Endothelial cell of umbilical vein (primary cell): ENCODE measurements around the gene CELF3.

Experiments
- EZH2 ChIP-seq: IDR thresholded peaks from 2 replicates; pipeline ENCODE4 v1.6.1; 2012; ENCODE audit warnings: borderline replicate concordance, low read depth, mild to moderate bottlenecking, moderate library complexity, low read length, inconsistent platforms; ENCODE audit not compliant: severe bottlenecking
- FOS ChIP-seq: IDR thresholded peaks from 2 replicates; pipeline ENCODE4 v1.6.1; 2011; ENCODE audit warnings: mild to moderate bottlenecking, low read length, moderate library complexity, borderline replicate concordance; ENCODE audit not compliant: insufficient read depth
- GATA2 ChIP-seq: IDR thresholded peaks from 2 replicates; pipeline ENCODE4 v1.7.0; 2011; ENCODE audit warnings: low read depth, mild to moderate bottlenecking, moderate library complexity, mixed read lengths, low read length; ENCODE audit not compliant: insufficient read length, insufficient read depth
- JUN ChIP-seq: IDR thresholded peaks from 2 replicates; pipeline ENCODE4 v1.6.1; 2011; ENCODE audit warnings: borderline replicate concordance, low read depth; ENCODE audit not compliant: insufficient read length, insufficient read depth
- POLR2A ChIP-seq: IDR thresholded peaks from 2 replicates; pipeline ENCODE4 v1.6.1; 2012; ENCODE audit warnings: low read depth, mild to moderate bottlenecking, control low read depth, low read length
- POLR2AphosphoS5 ChIP-seq: IDR thresholded peaks from 2 replicates; pipeline ENCODE4 v1.6.1; 2012; ENCODE audit warnings: low read depth, mild to moderate bottlenecking, control low read depth, low read length, moderate library complexity; ENCODE audit not compliant: insufficient read depth
- TF ChIP-seq, protein P1 (sequence below), 2 donors: IDR thresholded peaks; 1 replicate in 1 of 2; 2 replicates in 1 of 2; pipeline ENCODE4 v1.5.1; 2011; ENCODE audit warnings: low read length in 2 of 2, mild to moderate bottlenecking in 2 of 2, moderate library complexity in 2 of 2, control low read depth in 1 of 2, inconsistent platforms in 1 of 2, low read depth in 1 of 2; ENCODE audit not compliant: insufficient read depth in 1 of 2; ENCODE audit errors: extremely low read depth in 1 of 2
- TF ChIP-seq, protein P2 (sequence below): IDR thresholded peaks from 2 replicates; pipeline ENCODE4 v1.6.1; 2011; ENCODE audit not compliant: insufficient read depth, insufficient read length

DNA sequence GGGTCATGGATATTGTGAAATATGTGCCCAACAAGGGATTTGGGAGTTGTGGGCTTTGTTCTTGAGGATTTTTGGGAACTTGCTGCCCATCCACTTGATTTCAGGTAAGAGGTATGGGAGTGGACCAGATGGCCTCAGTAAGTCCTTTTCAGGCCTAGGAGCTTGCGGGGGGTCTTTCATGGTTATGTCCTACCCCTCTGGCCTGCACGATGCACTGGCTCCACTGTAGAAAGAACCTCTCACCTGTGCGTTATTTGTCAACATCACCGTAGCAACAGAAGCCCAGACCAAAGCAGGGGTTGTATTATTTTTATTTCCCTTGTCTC is 13.3 kb upstream of the CELF3 start:
- TF ChIP-seq, protein P1, sequence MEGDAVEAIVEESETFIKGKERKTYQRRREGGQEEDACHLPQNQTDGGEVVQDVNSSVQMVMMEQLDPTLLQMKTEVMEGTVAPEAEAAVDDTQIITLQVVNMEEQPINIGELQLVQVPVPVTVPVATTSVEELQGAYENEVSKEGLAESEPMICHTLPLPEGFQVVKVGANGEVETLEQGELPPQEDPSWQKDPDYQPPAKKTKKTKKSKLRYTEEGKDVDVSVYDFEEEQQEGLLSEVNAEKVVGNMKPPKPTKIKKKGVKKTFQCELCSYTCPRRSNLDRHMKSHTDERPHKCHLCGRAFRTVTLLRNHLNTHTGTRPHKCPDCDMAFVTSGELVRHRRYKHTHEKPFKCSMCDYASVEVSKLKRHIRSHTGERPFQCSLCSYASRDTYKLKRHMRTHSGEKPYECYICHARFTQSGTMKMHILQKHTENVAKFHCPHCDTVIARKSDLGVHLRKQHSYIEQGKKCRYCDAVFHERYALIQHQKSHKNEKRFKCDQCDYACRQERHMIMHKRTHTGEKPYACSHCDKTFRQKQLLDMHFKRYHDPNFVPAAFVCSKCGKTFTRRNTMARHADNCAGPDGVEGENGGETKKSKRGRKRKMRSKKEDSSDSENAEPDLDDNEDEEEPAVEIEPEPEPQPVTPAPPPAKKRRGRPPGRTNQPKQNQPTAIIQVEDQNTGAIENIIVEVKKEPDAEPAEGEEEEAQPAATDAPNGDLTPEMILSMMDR (IDR thresholded peaks at IDR 0.05; ENCODE audit: extremely low read depth in 1 of 2, insufficient read depth in 1 of 2, low read depth in 1 of 2, low read length in 2 of 2), result no peak
- no peak for TF ChIP-seq EZH2
- no peak for TF ChIP-seq POLR2A
- no peak for TF ChIP-seq GATA2
- no peak for TF ChIP-seq POLR2AphosphoS5
- TF ChIP-seq JUN, result no peak
- TF ChIP-seq, protein P2, sequence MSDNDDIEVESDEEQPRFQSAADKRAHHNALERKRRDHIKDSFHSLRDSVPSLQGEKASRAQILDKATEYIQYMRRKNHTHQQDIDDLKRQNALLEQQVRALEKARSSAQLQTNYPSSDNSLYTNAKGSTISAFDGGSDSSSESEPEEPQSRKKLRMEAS, result no peak
- no peak for TF ChIP-seq FOS
